Epithelial cell of esophagus (primary cell): ENCODE results near the gene PRELID3B.

ENCODE experiments used
- DNase-seq: peaks from one replicate; pipeline ENCODE4 v3.0.0; 2010; ENCODE audit warnings: low read depth
- H3K4me3 ChIP-seq: 2 replicates; pipeline ENCODE4 v1.5.1; 2011; ENCODE audit warnings: mild to moderate bottlenecking, low read length, control low read depth
- CTCF ChIP-seq: IDR thresholded peaks from 2 replicates; pipeline ENCODE4 v1.5.1; 2011; ENCODE audit warnings: low read depth, mild to moderate bottlenecking, low read length, control low read depth, inconsistent platforms; ENCODE audit not compliant: insufficient read depth; ENCODE audit errors: missing control alignments

The PRELID3B gene

GRCh38 chr20:59033093-59033492 lies 9.5 kb downstream of the PRELID3B start:
- TF ChIP-seq CTCF: no peak
- DNase-seq: no peak
- peak overlapping the region; percentile 78 for H3K4me3 ChIP-seq

GRCh38 chr20:59032713-59033059 lies 9.9 kb downstream of the PRELID3B start:
- peak overlapping the region; percentile 78 for H3K4me3 ChIP-seq
- DNase-seq: peak; percentile 38

GRCh38 chr20:59032023-59032712 lies 10.4 kb downstream of the PRELID3B start, which contains the start of gene ATP5F1E:
ATP5F1E (minus strand) TSS chr20:59032335; CDS start chr20:59032251, 84 bp downstream.
- H3K4me3 ChIP-seq: peak within 1 kb of the TSS; percentile 78
- DNase-seq: peak; percentile 97
- TF ChIP-seq CTCF: no peak

More at GRCh38 chr20:59032713-59033059, 9.9 kb downstream of the PRELID3B start:
- TF ChIP-seq CTCF: peak; percentile 40

GRCh38 chr20:59031564-59032022 lies 11.0 kb downstream of the PRELID3B start:
- H3K4me3 ChIP-seq: peak overlapping the region; percentile 78
- no peak for TF ChIP-seq CTCF
- no peak for DNase-seq

- DNase-seq: no peak
- peak overlapping the region; percentile 78 for H3K4me3 ChIP-seq
- TF ChIP-seq CTCF: no peak
Measured at GRCh38 chr20:59030911-59031563, 11.5 kb downstream of the PRELID3B start.

GRCh38 chr20:59028812-59029211 lies 13.8 kb downstream of the PRELID3B start:
- peak overlapping the region; percentile 27 for H3K4me3 ChIP-seq
- DNase-seq: no peak
- no peak for TF ChIP-seq CTCF
